Middle frontal gyrus (tissue), 1 donor: Measurements from ENCODE around the gene TMED4.

Experiments used
- DNase-seq: peaks from one replicate; pipeline ENCODE4 v3.0.0-alpha.2; 2015; ENCODE audit warnings: low spot score; ENCODE audit errors: extremely low spot score

TMED4 gene

GRCh38 chr7:44540592-44541027, 41.4 kb downstream of the TMED4 start:
- DNase-seq: no peak

DNA sequence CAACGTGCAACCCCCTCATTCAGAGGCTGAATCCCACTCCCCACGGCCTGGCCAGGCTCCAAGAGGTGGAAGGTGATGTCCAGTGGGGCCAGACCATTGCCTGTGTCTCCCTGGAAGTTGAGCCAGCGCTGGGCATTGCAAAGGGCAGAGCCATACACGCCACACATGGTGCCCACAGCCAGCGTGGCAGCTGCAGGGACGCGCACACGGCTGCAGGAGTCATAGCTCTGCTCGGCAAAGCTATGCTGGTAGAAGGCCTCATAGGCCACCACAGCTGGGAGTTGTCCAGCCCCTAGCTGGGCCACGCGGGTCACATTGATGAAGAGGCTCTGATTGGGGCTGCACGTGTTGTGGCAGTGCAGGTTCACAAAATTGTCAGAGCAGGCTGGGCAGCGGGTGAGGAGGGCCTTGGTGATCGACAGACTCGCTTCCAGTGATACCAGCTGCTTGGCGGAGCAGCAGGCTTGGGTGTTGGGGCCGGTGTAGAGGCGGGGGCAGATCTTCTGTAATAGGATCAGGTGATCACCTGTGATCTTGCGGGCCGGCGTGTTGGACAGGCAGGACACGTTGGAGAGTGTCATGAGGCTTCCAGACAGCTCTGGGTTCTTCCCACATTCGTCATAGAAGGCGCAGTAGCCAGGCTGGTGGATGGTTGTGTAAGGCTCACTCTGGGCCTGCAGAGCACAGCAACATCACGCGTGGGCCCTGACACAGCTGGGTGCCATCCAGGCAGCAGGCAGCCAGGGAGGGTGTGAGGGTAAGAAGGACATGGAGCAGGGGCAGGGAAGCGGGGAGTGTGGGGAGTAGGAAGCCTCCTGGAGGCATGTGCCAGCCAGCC, 42.1 kb downstream of the TMED4 start:
- no peak for DNase-seq

- DNase-seq: no peak
Measured at GRCh38 chr7:44538798-44539668, 43.0 kb downstream of the TMED4 start.

- no peak for DNase-seq
Measured at GRCh38 chr7:44538093-44538797, 43.8 kb downstream of the TMED4 start.

DNA sequence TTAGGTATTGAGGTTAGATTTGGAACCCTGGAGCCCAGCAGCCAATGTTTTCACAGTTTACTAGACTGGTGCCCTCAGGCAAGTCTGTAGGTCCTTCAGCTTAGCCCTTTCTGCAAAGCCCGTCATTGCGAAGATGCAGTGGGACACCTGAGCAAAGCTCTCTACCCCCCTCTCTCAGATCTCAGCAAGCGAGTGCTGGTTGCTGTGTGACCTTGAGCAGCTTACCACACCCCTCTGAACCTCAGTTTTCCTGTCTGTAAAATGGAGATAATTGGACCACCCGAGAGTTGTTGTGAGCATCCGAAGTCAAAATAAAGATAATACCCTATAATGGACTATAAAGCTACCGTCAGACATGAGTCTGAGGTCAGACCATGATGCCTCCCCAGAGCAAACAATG, 44.6 kb downstream of the TMED4 start:
- no peak for DNase-seq

DNA sequence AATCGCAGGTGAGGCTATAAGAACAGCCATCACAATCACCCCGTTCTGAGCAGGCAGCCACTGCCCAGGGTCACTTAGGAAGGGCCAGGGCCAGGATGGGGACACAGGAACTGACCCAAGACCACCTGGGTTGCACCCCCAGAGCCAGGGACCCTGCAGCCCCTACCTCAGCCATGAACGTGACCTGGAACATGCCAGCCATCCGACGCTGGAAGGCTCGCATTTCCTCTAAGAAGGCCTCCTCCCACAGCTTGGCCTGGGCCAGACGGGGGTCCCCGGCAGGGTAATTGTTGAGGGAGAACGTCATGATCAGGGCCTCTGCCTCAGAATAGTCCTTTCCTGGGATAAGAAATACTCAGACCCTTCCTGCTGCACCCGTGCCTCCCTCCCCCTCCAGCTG, 45.9 kb downstream of the TMED4 start:
- no peak for DNase-seq

DNA sequence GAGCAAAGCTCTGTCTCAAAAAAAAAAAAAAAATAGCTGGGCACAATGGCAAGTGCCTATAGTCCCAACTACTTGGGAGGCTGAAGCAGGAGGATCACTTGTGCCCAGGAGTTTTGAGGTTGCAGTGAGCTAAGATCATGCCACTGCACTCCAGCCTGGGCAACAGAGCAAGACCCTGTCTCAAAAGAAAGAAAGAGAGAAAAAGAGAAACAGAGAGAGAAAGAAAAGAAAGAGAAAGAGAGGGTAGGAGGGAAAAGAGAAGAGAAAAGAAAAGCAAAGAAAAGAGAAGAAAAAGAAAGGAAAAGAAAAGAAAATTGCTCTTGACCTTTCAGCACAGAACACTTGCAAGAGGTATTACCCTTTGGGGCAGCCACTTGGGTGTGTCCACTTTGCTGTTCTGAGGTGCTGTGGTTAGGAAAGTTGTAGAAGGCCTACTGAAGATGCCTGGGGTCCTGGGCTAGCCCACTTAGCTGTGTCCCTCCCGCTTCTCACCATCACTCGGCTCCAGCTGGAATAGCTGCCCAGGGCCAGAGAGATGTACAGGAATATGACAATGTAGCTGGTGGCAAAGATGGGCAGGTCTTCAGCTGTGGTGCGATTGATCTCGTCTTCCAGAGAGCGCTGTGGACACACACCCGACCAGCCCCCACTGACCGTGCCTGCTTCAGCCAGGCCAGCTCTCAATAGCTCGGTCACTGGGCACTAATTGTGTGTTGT, 46.5 kb downstream of the TMED4 start:
- no peak for DNase-seq

GRCh38 chr7:44534501-44534900, 47.5 kb downstream of the TMED4 start:
- no peak for DNase-seq

GRCh38 chr7:44534087-44534486, 47.9 kb downstream of the TMED4 start:
- DNase-seq: no peak

DNA sequence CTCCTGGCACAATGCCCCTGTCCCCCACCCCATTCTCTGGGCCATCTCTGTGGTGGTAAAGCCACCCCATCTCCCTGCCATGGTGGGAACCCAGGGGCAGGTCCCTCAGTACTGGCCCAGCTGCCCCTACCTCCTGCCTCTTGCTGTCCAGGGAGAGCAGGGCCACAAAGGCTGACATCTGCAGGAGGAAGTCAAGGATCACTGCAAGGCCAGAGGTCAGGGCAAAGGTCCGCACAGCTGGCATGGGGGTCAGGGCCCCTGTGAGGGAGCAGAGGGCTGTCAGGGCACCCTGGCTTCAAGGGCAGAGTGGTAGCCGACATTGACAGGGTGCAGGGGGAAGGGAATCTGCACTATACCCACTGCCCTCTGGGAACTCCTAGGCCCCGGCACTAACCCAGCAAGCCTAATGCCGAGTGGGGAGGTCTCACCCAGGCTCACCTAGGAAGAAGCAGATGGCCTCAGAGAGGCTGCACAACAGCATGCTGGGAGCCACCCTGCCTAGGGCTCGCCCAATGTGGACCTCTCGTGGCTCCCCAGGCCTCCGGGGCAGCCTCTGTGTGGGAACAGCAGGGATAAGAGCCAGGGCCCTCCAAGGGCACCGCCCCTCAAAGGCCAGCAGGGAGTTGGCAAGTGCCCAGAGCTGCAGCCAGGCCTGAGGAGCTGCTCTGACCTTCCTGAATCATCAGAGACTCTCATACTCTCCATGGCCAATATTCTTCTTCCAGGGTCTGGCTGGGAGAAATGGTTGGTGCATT, 48.6 kb downstream of the TMED4 start:
- no peak for DNase-seq

DNA sequence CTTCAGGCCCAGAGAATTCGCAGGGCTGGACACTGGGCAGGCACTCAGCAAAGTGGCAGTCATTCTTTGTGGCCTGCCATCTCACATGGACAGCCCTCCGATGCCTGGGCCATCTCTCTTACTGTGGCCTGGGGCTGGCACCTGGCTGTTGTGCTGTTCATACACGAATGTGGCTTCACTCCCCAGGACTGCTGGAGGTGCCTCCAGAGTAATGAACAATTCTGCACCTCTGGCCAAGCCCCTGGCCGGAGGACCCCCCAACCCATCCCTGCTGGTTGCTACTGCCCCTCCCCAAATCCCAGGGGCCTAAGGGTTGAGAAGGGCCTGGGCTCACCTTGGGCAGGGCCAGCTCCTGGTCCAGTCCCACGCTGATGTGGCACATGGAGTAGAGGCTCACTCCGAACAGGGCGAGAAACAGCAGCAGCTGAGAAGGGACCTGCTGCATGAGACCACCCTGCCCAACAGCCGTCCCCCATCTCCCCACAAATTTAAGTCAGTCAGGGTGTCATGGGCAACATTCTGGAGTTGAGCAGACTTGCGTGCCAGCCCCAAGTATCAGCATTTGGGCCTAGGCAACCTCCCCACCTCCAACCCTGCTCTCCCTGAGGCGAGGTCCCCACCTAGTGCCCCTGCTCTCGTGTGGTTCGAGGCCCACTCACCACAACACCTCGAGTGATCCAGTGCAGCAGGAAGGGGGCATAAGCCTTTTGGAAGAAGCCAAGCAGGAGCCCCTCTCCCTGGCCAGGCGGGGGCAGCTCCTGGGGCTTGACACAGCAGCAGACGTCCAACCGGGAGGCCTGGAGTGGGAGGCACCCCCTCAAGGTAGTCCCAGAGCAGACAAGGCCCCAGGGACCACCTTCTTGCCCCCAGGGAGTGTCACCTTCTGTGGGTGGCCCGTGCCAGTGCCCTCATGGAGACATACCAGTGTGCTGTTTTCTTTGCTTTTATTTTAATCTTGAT, 50.3 kb downstream of the TMED4 start:
- no peak for DNase-seq

- DNase-seq: no peak
Measured at GRCh38 chr7:44530990-44531389, 51.0 kb downstream of the TMED4 start.
